OCI-LY1 (cell line): ENCODE measurements around the gene MED15.
"Not testable (repeated sequence)": the region's sequence is repeated elsewhere in the genome, so short reads cannot be mapped to it uniquely, and the experiment has no call there.

ENCODE experiments used
- H2AFZ ChIP-seq: fragments of 200-600 bp; sonication (generic), shearing (Covaris generic); 2 replicates; pipeline ENCODE4 v1.6.0; 2014; ENCODE audit warnings: antibody characterized with exemption, mild to moderate bottlenecking, low read length
- H3F3A ChIP-seq: fragments of 200-600 bp; sonication (generic), shearing (Covaris generic); 2 replicates; pipeline ENCODE4 v1.6.0; 2014; ENCODE audit warnings: mild to moderate bottlenecking, antibody characterized with exemption, low read length, moderate library complexity; ENCODE audit not compliant: insufficient read depth
- H3K27ac ChIP-seq: fragments of 200-600 bp; sonication (generic); 2 replicates; pipeline ENCODE4 v1.5.1; 2014; ENCODE audit warnings: low read length, mixed run types, mild to moderate bottlenecking, low read depth; ENCODE audit not compliant: poor library complexity, severe bottlenecking
- H3K27me3 ChIP-seq: fragments of 200-600 bp; sonication (generic); 2 replicates; pipeline ENCODE4 v1.6.0; 2014; ENCODE audit warnings: antibody characterized with exemption, mild to moderate bottlenecking, low read length, moderate library complexity; ENCODE audit not compliant: insufficient read depth
- H3K36me3 ChIP-seq: fragments of 200-600 bp; sonication (generic); 2 replicates; pipeline ENCODE4 v1.6.1; 2014; ENCODE audit warnings: mild to moderate bottlenecking, antibody characterized with exemption, low read length, moderate library complexity, mixed read lengths; ENCODE audit not compliant: insufficient read depth
- H3K4me1 ChIP-seq: fragments of 200-600 bp; sonication (generic); 2 replicates; pipeline ENCODE4 v1.5.1; 2014; ENCODE audit warnings: mild to moderate bottlenecking, low read length, moderate library complexity; ENCODE audit not compliant: insufficient read depth, severe bottlenecking
- H3K4me2 ChIP-seq: fragments of 200-600 bp; sonication (generic), shearing (Covaris generic); 2 replicates; pipeline ENCODE4 v1.6.1; 2014; ENCODE audit warnings: low read length
- H3K4me3 ChIP-seq: fragments of 200-600 bp; sonication (generic); 2 replicates; pipeline ENCODE4 v1.5.1; 2014; ENCODE audit warnings: low read length, low read depth, mild to moderate bottlenecking, mixed read lengths; ENCODE audit not compliant: poor library complexity, severe bottlenecking
- H3K79me2 ChIP-seq: fragments of 200-600 bp; shearing (Covaris generic); 2 replicates; pipeline ENCODE4 v1.6.1; 2016; ENCODE audit warnings: mixed run types, low read length, mixed read lengths; ENCODE audit not compliant: insufficient read depth
- H3K9ac ChIP-seq: fragments of 200-600 bp; sonication (generic), shearing (Covaris generic); 2 replicates; pipeline ENCODE4 v1.6.1; 2014; ENCODE audit warnings: mild to moderate bottlenecking, low read length, mixed read lengths
- H3K9me2 ChIP-seq: fragments of 200-600 bp; sonication (generic), shearing (Covaris generic); 2 replicates; pipeline ENCODE4 v1.6.1; 2014; ENCODE audit warnings: low read depth, mild to moderate bottlenecking, low read length, mixed read lengths
- H3K9me3 ChIP-seq: fragments of 200-600 bp; shearing (Covaris generic); 2 replicates; pipeline ENCODE4 v1.6.1; 2014; ENCODE audit warnings: low read length, mixed read lengths
- H4K20me1 ChIP-seq: fragments of 200-600 bp; sonication (generic), shearing (Covaris generic); 2 replicates; pipeline ENCODE4 v1.6.0; 2016; ENCODE audit warnings: mild to moderate bottlenecking, low read length; ENCODE audit not compliant: insufficient read depth
- EZH2 ChIP-seq: fragments of 200-600 bp; sonication (generic), shearing (Covaris generic); IDR thresholded peaks from 2 replicates; pipeline ENCODE4 v1.8.0; 2017; ENCODE audit warnings: borderline replicate concordance, mixed run types, mild to moderate bottlenecking, antibody characterized with exemption, low read length, moderate library complexity, mixed read lengths
- TF ChIP-seq, protein P1 (sequence below): fragments of 200-600 bp; sonication (generic), shearing (Covaris generic); IDR thresholded peaks from 2 replicates; pipeline ENCODE4 v1.5.1; 2017; ENCODE audit warnings: mild to moderate bottlenecking, antibody characterized with exemption, low read length, moderate library complexity, mixed read lengths

The MED15 gene

DNA sequence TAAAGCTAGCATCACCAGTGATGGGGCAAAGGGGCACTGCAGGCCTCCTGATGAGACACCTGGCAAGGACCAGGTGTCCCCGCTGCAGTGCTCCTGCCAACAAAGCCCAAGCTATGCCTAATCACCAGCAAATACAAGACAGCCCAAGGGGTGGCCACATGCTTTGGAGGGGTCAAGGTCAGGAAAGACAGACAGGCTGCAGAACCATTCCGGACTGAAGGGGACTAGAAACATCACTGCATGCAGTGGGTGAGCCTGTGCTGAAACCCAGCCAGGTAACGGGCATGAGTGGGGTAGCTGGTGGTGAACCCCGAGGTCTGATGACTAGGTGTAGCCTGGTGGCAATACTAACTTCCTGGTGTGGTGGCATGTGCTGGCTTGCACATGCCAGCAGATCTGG, 111.1 kb downstream of the MED15 start:
- Histone ChIP-seq H3K36me3 (no peaks in the 10 kb centered on the region), H3K4me3 (no peak overlapping the region), H3K4me2 (no peak overlapping the region), H3K9me3 (no peaks in the 10 kb centered on the region), H4K20me1 (no peaks in the 10 kb centered on the region), H3K9ac (no peak overlapping the region), H2AFZ (no peak overlapping the region), H3K27ac (no peak overlapping the region), H3K9me2 (no peaks in the 10 kb centered on the region), H3F3A (no peaks in the 10 kb centered on the region), H3K79me2 (no peaks in the 10 kb centered on the region), H3K4me1 (no peaks in the 10 kb centered on the region), H3K27me3 (no peaks in the 10 kb centered on the region; the same call in 1 of the 2 replicates)
- TF ChIP-seq, protein P1, sequence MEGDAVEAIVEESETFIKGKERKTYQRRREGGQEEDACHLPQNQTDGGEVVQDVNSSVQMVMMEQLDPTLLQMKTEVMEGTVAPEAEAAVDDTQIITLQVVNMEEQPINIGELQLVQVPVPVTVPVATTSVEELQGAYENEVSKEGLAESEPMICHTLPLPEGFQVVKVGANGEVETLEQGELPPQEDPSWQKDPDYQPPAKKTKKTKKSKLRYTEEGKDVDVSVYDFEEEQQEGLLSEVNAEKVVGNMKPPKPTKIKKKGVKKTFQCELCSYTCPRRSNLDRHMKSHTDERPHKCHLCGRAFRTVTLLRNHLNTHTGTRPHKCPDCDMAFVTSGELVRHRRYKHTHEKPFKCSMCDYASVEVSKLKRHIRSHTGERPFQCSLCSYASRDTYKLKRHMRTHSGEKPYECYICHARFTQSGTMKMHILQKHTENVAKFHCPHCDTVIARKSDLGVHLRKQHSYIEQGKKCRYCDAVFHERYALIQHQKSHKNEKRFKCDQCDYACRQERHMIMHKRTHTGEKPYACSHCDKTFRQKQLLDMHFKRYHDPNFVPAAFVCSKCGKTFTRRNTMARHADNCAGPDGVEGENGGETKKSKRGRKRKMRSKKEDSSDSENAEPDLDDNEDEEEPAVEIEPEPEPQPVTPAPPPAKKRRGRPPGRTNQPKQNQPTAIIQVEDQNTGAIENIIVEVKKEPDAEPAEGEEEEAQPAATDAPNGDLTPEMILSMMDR: no peak
- TF ChIP-seq EZH2: no peak

DNA sequence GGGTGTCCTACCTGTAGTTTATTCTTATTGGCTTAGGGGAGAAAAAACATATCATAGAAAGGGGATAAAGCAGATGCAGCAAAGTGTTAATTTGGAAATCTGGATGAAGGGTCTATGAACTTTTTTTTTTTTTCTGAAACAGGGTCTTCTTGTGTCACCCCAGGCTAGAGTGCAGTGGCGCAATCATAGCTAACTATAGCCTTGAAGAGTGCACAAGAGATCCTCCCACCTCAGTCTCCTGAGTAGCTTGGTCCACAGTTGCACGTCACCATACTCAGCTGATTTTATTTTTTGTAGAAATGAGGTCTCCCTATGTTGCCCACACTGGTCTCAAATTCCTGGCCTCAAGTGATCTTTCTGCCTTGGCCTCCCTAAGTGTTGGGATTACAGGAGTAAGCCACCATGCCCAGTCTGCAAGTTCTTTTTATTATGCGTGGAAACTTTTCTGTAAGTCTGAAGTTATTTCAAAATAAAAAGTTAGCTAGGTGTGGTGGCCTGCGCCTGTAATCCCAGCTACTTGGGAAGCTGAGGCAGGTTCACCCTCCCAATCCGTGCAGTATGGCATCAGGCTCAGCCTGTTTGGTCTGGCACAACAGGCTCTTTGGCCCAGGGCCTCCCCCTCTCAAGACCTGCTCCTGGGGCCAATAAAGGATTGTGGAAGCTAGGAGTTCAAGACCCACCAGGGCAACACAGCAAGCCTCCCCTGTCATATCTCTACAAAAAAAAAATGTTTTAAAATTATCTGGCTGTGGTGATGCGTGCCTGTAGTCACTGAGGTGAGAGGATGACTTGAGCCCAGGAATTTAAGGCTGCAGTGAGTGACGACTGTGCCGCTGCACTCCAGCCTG, 111.9 kb downstream of the MED15 start:
- H3K27me3 ChIP-seq: no peaks in the 10 kb centered on the region; the same call in 1 of the 2 replicates
- no peaks in the 10 kb centered on the region for H3K4me1 ChIP-seq
- H3K9me2 ChIP-seq: no peaks in the 10 kb centered on the region
- no peak overlapping the region for H3K9ac ChIP-seq
- H4K20me1 ChIP-seq: no peaks in the 10 kb centered on the region
- no peak overlapping the region for H2AFZ ChIP-seq
- H3F3A ChIP-seq: no peaks in the 10 kb centered on the region
- no peak overlapping the region for H3K27ac ChIP-seq
- H3K9me3 ChIP-seq: no peaks in the 10 kb centered on the region
- H3K36me3 ChIP-seq: no peaks in the 10 kb centered on the region
- no peak overlapping the region for H3K4me2 ChIP-seq
- no peak overlapping the region for H3K4me3 ChIP-seq
- TF ChIP-seq, protein P1: no peak
- no peak for TF ChIP-seq EZH2
- no peaks in the 10 kb centered on the region for H3K79me2 ChIP-seq

DNA sequence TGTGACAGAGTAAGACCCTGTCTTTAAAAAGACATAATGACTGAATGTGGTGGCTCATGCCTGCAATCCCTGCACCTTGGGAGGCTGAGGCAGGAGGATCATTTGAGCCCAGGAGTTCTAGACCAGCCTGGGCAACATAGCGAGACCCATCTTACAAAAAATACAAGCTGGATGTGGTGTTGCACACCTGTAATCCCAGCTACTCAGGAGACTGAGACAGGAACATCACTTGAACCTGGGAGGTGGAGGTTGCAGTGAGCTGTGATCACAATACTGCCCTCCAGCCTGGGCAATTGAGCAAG, 112.4 kb downstream of the MED15 start:
- not testable (repeated sequence) for H3K27ac ChIP-seq, H3K79me2 ChIP-seq, H3K9me3 ChIP-seq, H3K36me3 ChIP-seq, H3K9me2 ChIP-seq, H3K4me2 ChIP-seq, H4K20me1 ChIP-seq, H2AFZ ChIP-seq, H3F3A ChIP-seq, H3K4me1 ChIP-seq, H3K9ac ChIP-seq, H3K4me3 ChIP-seq, H3K27me3 ChIP-seq

DNA sequence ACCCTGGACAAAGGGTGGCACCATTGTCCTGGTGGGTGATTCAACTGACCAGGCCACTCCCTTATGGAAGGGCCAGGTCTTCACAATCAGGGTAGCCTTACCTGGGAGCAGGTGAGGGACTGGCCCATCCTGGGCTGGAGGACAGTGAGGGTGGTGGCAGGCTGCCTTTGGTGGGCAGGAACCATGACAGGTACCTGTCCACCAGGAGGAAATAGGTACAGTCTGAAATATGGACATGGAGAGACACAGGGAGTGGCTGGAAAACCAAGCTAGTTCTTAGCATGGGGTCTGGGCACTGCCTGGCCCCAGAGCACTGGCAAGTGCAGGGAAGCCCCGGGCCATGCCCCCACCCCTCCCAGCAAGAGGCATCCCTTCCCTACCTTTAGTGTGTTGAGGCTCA, 113.8 kb downstream of the MED15 start:
- no peaks in the 10 kb centered on the region for H3F3A ChIP-seq
- H3K9me2 ChIP-seq: no peaks in the 10 kb centered on the region
- H3K36me3 ChIP-seq: no peaks in the 10 kb centered on the region
- H3K79me2 ChIP-seq: no peaks in the 10 kb centered on the region
- no peak overlapping the region for H3K9ac ChIP-seq
- no peak overlapping the region for H3K4me3 ChIP-seq
- H3K4me2 ChIP-seq: no peak overlapping the region
- H3K27ac ChIP-seq: no peak overlapping the region
- H3K27me3 ChIP-seq: no peaks in the 10 kb centered on the region; the same call in 1 of the 2 replicates
- no peaks in the 10 kb centered on the region for H4K20me1 ChIP-seq
- no peak overlapping the region for H2AFZ ChIP-seq
- TF ChIP-seq, protein P1: no peak
- no peak for TF ChIP-seq EZH2
- H3K9me3 ChIP-seq: no peaks in the 10 kb centered on the region
- H3K4me1 ChIP-seq: no peaks in the 10 kb centered on the region
